WTC11 (cell line): ENCODE measurements around the gene BCL11B. TPM values are rescaled to one million over a fixed set of nuclear protein-coding genes. Genes with fewer than 3 reads are reported as not detected.

Experiments
- ATAC-seq: fragments of 200-7000 bp; cut with Tn5 transposase; 2 replicates; pipeline ENCODE4 v1.10.0; 2021; ENCODE audit warnings: mild to moderate bottlenecking, moderate library complexity
- CTCF ChIA-PET: fragments of 300-600 bp; sonication (Branson Sonifier 250); formaldehyde crosslinking; loops from one replicate; lab custom pipeline; 2021; ENCODE audit warnings: antibody characterized with exemption; lab: Charles Lee
- POLR2A ChIA-PET: fragments of 350-600 bp; sonication (Branson Sonifier 250); formaldehyde crosslinking; loops from one replicate; lab custom pipeline; 2021; ENCODE audit warnings: antibody characterized with exemption; lab: Charles Lee
- DNase-seq: peaks from one replicate; pipeline ENCODE4 v3.0.0; 2021; ENCODE audit warnings: low spot score
- H3K27ac Mint-ChIP-seq: 2 replicates; pipeline ENCODE4 v1.8.0; 2021; ENCODE audit warnings: mixed read lengths
- H3K27me3 Mint-ChIP-seq: 2 replicates; pipeline ENCODE4 v1.8.0; 2021; ENCODE audit warnings: low read depth, mild to moderate bottlenecking, moderate library complexity, mixed read lengths
- H3K36me3 Mint-ChIP-seq: 2 replicates; pipeline ENCODE4 v1.8.0; 2021; ENCODE audit warnings: mixed read lengths
- H3K4me1 Mint-ChIP-seq: 2 replicates; pipeline ENCODE4 v1.8.0; 2022; ENCODE audit warnings: mixed read lengths
- H3K4me3 Mint-ChIP-seq: 2 replicates; pipeline ENCODE4 v1.8.0; 2021; ENCODE audit warnings: mild to moderate bottlenecking, moderate library complexity, mixed read lengths
- H3K9me3 Mint-ChIP-seq: 2 replicates; pipeline ENCODE4 v1.8.0; 2021; ENCODE audit warnings: mixed read lengths
- ATF1 ChIP-seq: sonication (generic); formaldehyde crosslinking; IDR thresholded peaks from 2 replicates; pipeline ENCODE4 v1.8.1; 2023; ENCODE audit warnings: mild to moderate bottlenecking, moderate library complexity, missing genetic modification reagents
- ATF3 ChIP-seq: sonication (generic); formaldehyde crosslinking; conservative IDR thresholded peaks from 2 replicates; pipeline ENCODE4 v1.8.1; 2022; ENCODE audit warnings: mild to moderate bottlenecking, missing genetic modification reagents
- CREM ChIP-seq: sonication (generic); formaldehyde crosslinking; IDR thresholded peaks from 2 replicates; pipeline ENCODE4 v1.8.1; 2022; ENCODE audit warnings: mild to moderate bottlenecking, missing genetic modification reagents, moderate library complexity
- CTCF ChIP-seq: fragments of 200-600 bp; IDR thresholded peaks from 2 replicates; pipeline ENCODE4 v1.8.0; 2022; ENCODE audit warnings: antibody characterized with exemption
- ERG ChIP-seq: fragments of 250-450 bp; sonication (Bioruptor Pico); IDR thresholded peaks from 2 replicates; pipeline ENCODE4 v1.8.0; 2021; ENCODE audit warnings: mild to moderate bottlenecking
- ETV6 ChIP-seq: sonication (generic); formaldehyde crosslinking; IDR thresholded peaks from 2 replicates; pipeline ENCODE4 v1.8.1; 2022; ENCODE audit warnings: mild to moderate bottlenecking, missing genetic modification reagents
- FOXJ3 ChIP-seq: sonication (generic); formaldehyde crosslinking; IDR thresholded peaks from 2 replicates; pipeline ENCODE4 v1.9.0; 2021; ENCODE audit warnings: missing genetic modification reagents, mild to moderate bottlenecking, borderline replicate concordance
- FOXK1 ChIP-seq: sonication (generic); formaldehyde crosslinking; IDR thresholded peaks from 2 replicates; pipeline ENCODE4 v1.8.0; 2022; ENCODE audit warnings: mild to moderate bottlenecking, moderate library complexity, missing genetic modification reagents
- FOXP1 ChIP-seq: sonication (generic); formaldehyde crosslinking; IDR thresholded peaks from 2 replicates; pipeline ENCODE4 v1.8.0; 2022; ENCODE audit warnings: missing genetic modification reagents, mild to moderate bottlenecking, moderate library complexity, borderline replicate concordance
- IRF1 ChIP-seq: sonication (generic); formaldehyde crosslinking; IDR thresholded peaks from 2 replicates; pipeline ENCODE4 v1.8.0; 2023; ENCODE audit warnings: missing genetic modification reagents
- IRF2 ChIP-seq: sonication (generic); formaldehyde crosslinking; IDR thresholded peaks from 2 replicates; pipeline ENCODE4 v1.8.0; 2022; ENCODE audit warnings: low read depth, missing genetic modification reagents, borderline replicate concordance
- JUN ChIP-seq: sonication (generic); formaldehyde crosslinking; IDR thresholded peaks from 2 replicates; pipeline ENCODE4 v1.8.0; 2023; ENCODE audit warnings: mild to moderate bottlenecking, missing genetic modification reagents
- KAT7 ChIP-seq: sonication (generic); formaldehyde crosslinking; IDR thresholded peaks from 2 replicates; pipeline ENCODE4 v1.8.1; 2023; ENCODE audit warnings: missing genetic modification reagents, mild to moderate bottlenecking, borderline replicate concordance
- NFE2L1 ChIP-seq: sonication (generic); formaldehyde crosslinking; IDR thresholded peaks from 2 replicates; pipeline ENCODE4 v1.8.1; 2023; ENCODE audit warnings: missing genetic modification reagents
- NR2C2 ChIP-seq: sonication (generic); formaldehyde crosslinking; IDR thresholded peaks from 2 replicates; pipeline ENCODE4 v1.8.0; 2022; ENCODE audit warnings: mild to moderate bottlenecking, missing genetic modification reagents
- PRDM15 ChIP-seq: sonication (generic); formaldehyde crosslinking; IDR thresholded peaks from 2 replicates; pipeline ENCODE4 v1.8.0; 2022; ENCODE audit warnings: missing genetic modification reagents
- SP1 ChIP-seq: sonication (generic); formaldehyde crosslinking; conservative IDR thresholded peaks from 2 replicates; pipeline ENCODE4 v1.8.1; 2022; ENCODE audit warnings: missing genetic modification reagents
- TEAD1 ChIP-seq: sonication (generic); formaldehyde crosslinking; IDR thresholded peaks from 2 replicates; pipeline ENCODE4 v1.8.0; 2022; ENCODE audit warnings: mild to moderate bottlenecking, missing genetic modification reagents
- ZBTB21 ChIP-seq: sonication (generic); formaldehyde crosslinking; IDR thresholded peaks from 2 replicates; pipeline ENCODE4 v1.8.1; 2023; ENCODE audit warnings: mild to moderate bottlenecking, missing genetic modification reagents, borderline replicate concordance
- ZNF138 ChIP-seq: sonication (generic); formaldehyde crosslinking; conservative IDR thresholded peaks from 2 replicates; pipeline ENCODE4 v1.8.1; 2022; ENCODE audit warnings: mild to moderate bottlenecking, moderate library complexity, missing genetic modification reagents
- ZNF219 ChIP-seq: sonication (generic); formaldehyde crosslinking; IDR thresholded peaks from 2 replicates; pipeline ENCODE4 v1.8.0; 2023; ENCODE audit warnings: missing genetic modification reagents, mild to moderate bottlenecking, borderline replicate concordance
- ZNF416 ChIP-seq: fragments of 250-450 bp; sonication (Bioruptor Pico); IDR thresholded peaks from 2 replicates; pipeline ENCODE4 v1.9.0; 2021; ENCODE audit warnings: mild to moderate bottlenecking, inconsistent platforms
- ZNF425 ChIP-seq: fragments of 250-450 bp; sonication (Bioruptor Pico); conservative IDR thresholded peaks from 2 replicates; pipeline ENCODE4 v1.9.0; 2021; ENCODE audit warnings: mild to moderate bottlenecking
- ZNF512 ChIP-seq: sonication (generic); formaldehyde crosslinking; IDR thresholded peaks from 2 replicates; pipeline ENCODE4 v1.8.1; 2022; ENCODE audit warnings: missing genetic modification reagents, borderline replicate concordance
- total RNA-seq: library from RNA; stranded (reverse); gene quantifications from 3 replicates; pipeline ENCODE4 v1.2.3, GENCODE V29; 2021

Gene BCL11B
- total RNA-seq, 1 experiment from 2014 or later = 9.1 TPM

GRCh38 chr14:99136401-99136800, 135.6 kb downstream of the BCL11B start:
- TF ChIP-seq JUN (CRISPR knock-in tag) = no peak
- TF ChIP-seq TEAD1 = no peak
- no peak for TF ChIP-seq NFE2L1 (CRISPR knock-in tag)
- no peak for TF ChIP-seq SP1 (CRISPR knock-in tag)
- no peak for TF ChIP-seq CTCF
- no peak for TF ChIP-seq FOXP1 (CRISPR knock-in tag)
- TF ChIP-seq IRF1 (CRISPR knock-in tag) = no peak
- TF ChIP-seq FOXK1 (CRISPR knock-in tag) = no peak
- no peak for TF ChIP-seq PRDM15 (CRISPR knock-in tag)
- TF ChIP-seq ZNF219 (CRISPR knock-in tag) = no peak
- DNase-seq = no peak
- CTCF ChIA-PET = interaction anchor here (2.4 kb wide), 1 partner anchor 14 kb away, joined by 10 read pairs; no protein-coding TSS in a partner anchor
- POLR2A ChIA-PET = no interaction called here
- peaks cover 4% of the 10 kb centered on the region; the same call in 1 of the 2 replicates for H3K9me3 Mint-ChIP-seq
- no peaks in the 10 kb centered on the region; the same call in 1 of the 2 replicates for H3K27me3 Mint-ChIP-seq
- peaks cover 27% of the 10 kb centered on the region for H3K4me1 Mint-ChIP-seq
- no peak overlapping the region for H3K4me3 Mint-ChIP-seq
- ATAC-seq = no peak
- no peaks in the 10 kb centered on the region for H3K36me3 Mint-ChIP-seq
- no peak overlapping the region for H3K27ac Mint-ChIP-seq

- Mint-ChIP-seq H3K9me3 (peaks cover 1% of the 10 kb centered on the region; the same call in 1 of the 2 replicates), H3K36me3 (no peaks in the 10 kb centered on the region), H3K27me3 (no peaks in the 10 kb centered on the region; the same call in 1 of the 2 replicates), H3K4me1 (peaks cover 27% of the 10 kb centered on the region), H3K27ac (no peak overlapping the region), H3K4me3 (no peak overlapping the region)
- ChIA-PET CTCF (no interaction called here), POLR2A (no interaction called here)
- DNase-seq = no peak
- no peak for ATAC-seq
- TF ChIP-seq FOXJ3 (CRISPR knock-in tag) (no peak), KAT7 (CRISPR knock-in tag) (no peak), CREM (CRISPR knock-in tag) (no peak), ZNF138 (CRISPR knock-in tag) (no peak), ZNF425 (no peak), ETV6 (CRISPR knock-in tag) (no peak), ERG (CRISPR knock-in tag) (no peak), ATF3 (CRISPR knock-in tag) (no peak), ZBTB21 (CRISPR knock-in tag) (no peak), ZNF416 (CRISPR knock-in tag) (no peak), IRF1 (CRISPR knock-in tag) (no peak), JUN (CRISPR knock-in tag) (no peak), ATF1 (CRISPR knock-in tag) (no peak), NR2C2 (CRISPR knock-in tag) (no peak), ZNF512 (CRISPR knock-in tag) (no peak), IRF2 (CRISPR knock-in tag) (no peak)
Measured at GRCh38 chr14:99136047-99136400, 136.0 kb downstream of the BCL11B start.
